ENCODE data around the gene UBE2J1.

UBE2J1 gene

GRCh38 chr6:89385846-89386245, 33.3 kb upstream of the UBE2J1 start:
- H3K36me3 ChIP-seq (ENCODE audit: insufficient read depth, low read length), result no peaks in the 10 kb centered on the region
- no peaks in the 10 kb centered on the region for H3K79me2 ChIP-seq (ENCODE audit: control insufficient read depth, insufficient read depth, low read length, unreplicated experiment)
- H3K4me3 ChIP-seq (ENCODE audit: low read depth, low read length), result no peak overlapping the region
- no peak overlapping the region for H3K27ac ChIP-seq (ENCODE audit: low read depth, low read length)
- H2AFZ ChIP-seq (ENCODE audit: low read length, unreplicated experiment), result no peak overlapping the region
- no peaks in the 10 kb centered on the region for H3K4me1 ChIP-seq (ENCODE audit: control insufficient read depth, insufficient read depth, low read length, unreplicated experiment)
- peaks cover 28% of the 10 kb centered on the region for H3K27me3 ChIP-seq (ENCODE audit: insufficient read depth, low read length)

- H3K27ac ChIP-seq (ENCODE audit: low read depth, low read length), result no peak overlapping the region
- H3K27me3 ChIP-seq (ENCODE audit: insufficient read depth, low read length), result peaks cover 27% of the 10 kb centered on the region
- H2AFZ ChIP-seq (ENCODE audit: low read length, unreplicated experiment), result no peak overlapping the region
These were observed 32.7 kb upstream of the UBE2J1 start for GRCh38 chr6:89385156-89385667.

GRCh38 chr6:89381031-89381430, 28.5 kb upstream of the UBE2J1 start:
- Histone ChIP-seq H3K36me3 (ENCODE audit: insufficient read depth, low read length) (no peaks in the 10 kb centered on the region), H3K4me3 (ENCODE audit: low read depth, low read length) (no peak overlapping the region), H3K27ac (ENCODE audit: low read depth, low read length) (no peak overlapping the region), H3K4me1 (ENCODE audit: control insufficient read depth, insufficient read depth, low read length, unreplicated experiment) (no peaks in the 10 kb centered on the region), H3K79me2 (ENCODE audit: control insufficient read depth, insufficient read depth, low read length, unreplicated experiment) (no peaks in the 10 kb centered on the region), H3K27me3 (ENCODE audit: insufficient read depth, low read length) (peaks cover 33% of the 10 kb centered on the region), H2AFZ (ENCODE audit: low read length, unreplicated experiment) (no peak overlapping the region)

More at GRCh38 chr6:89385156-89385667, 32.7 kb upstream of the UBE2J1 start:
- H3K4me1 ChIP-seq (ENCODE audit: control insufficient read depth, insufficient read depth, low read length, unreplicated experiment), result no peaks in the 10 kb centered on the region
- no peaks in the 10 kb centered on the region for H3K79me2 ChIP-seq (ENCODE audit: control insufficient read depth, insufficient read depth, low read length, unreplicated experiment)
- H3K4me3 ChIP-seq (ENCODE audit: low read depth, low read length), result no peak overlapping the region
- H3K36me3 ChIP-seq (ENCODE audit: insufficient read depth, low read length), result no peaks in the 10 kb centered on the region

GRCh38 chr6:89379281-89379680, 26.8 kb upstream of the UBE2J1 start:
- no peak overlapping the region for H3K4me3 ChIP-seq (ENCODE audit: low read depth, low read length)
- H2AFZ ChIP-seq (ENCODE audit: low read length, unreplicated experiment), result no peak overlapping the region
- H3K27me3 ChIP-seq (ENCODE audit: insufficient read depth, low read length), result peaks cover 33% of the 10 kb centered on the region
- no peak overlapping the region for H3K27ac ChIP-seq (ENCODE audit: low read depth, low read length)
- no peaks in the 10 kb centered on the region for H3K79me2 ChIP-seq (ENCODE audit: control insufficient read depth, insufficient read depth, low read length, unreplicated experiment)
- no peaks in the 10 kb centered on the region for H3K4me1 ChIP-seq (ENCODE audit: control insufficient read depth, insufficient read depth, low read length, unreplicated experiment)
- no peaks in the 10 kb centered on the region for H3K36me3 ChIP-seq (ENCODE audit: insufficient read depth, low read length)

- H3K36me3 ChIP-seq (ENCODE audit: insufficient read depth, low read length), result no peaks in the 10 kb centered on the region
These were observed 26.1 kb upstream of the UBE2J1 start for GRCh38 chr6:89378628-89379027.

GRCh38 chr6:89375427-89376267, 23.1 kb upstream of the UBE2J1 start:
- Histone ChIP-seq H3K4me1 (ENCODE audit: control insufficient read depth, insufficient read depth, low read length, unreplicated experiment) (no peaks in the 10 kb centered on the region), H2AFZ (ENCODE audit: low read length, unreplicated experiment) (no peak overlapping the region), H3K79me2 (ENCODE audit: control insufficient read depth, insufficient read depth, low read length, unreplicated experiment) (no peaks in the 10 kb centered on the region), H3K27me3 (ENCODE audit: insufficient read depth, low read length) (peaks cover 13% of the 10 kb centered on the region), H3K4me3 (ENCODE audit: low read depth, low read length) (no peak overlapping the region), H3K36me3 (ENCODE audit: insufficient read depth, low read length) (no peaks in the 10 kb centered on the region), H3K27ac (ENCODE audit: low read depth, low read length) (no peak overlapping the region)

More at GRCh38 chr6:89378628-89379027, 26.1 kb upstream of the UBE2J1 start:
- no peak overlapping the region for H2AFZ ChIP-seq (ENCODE audit: low read length, unreplicated experiment)
- no peaks in the 10 kb centered on the region for H3K79me2 ChIP-seq (ENCODE audit: control insufficient read depth, insufficient read depth, low read length, unreplicated experiment)
- H3K27me3 ChIP-seq (ENCODE audit: insufficient read depth, low read length), result peaks cover 33% of the 10 kb centered on the region
- H3K27ac ChIP-seq (ENCODE audit: low read depth, low read length), result no peak overlapping the region
- no peak overlapping the region for H3K4me3 ChIP-seq (ENCODE audit: low read depth, low read length)
- no peaks in the 10 kb centered on the region for H3K4me1 ChIP-seq (ENCODE audit: control insufficient read depth, insufficient read depth, low read length, unreplicated experiment)

- H3K36me3 ChIP-seq (ENCODE audit: insufficient read depth, low read length), result no peaks in the 10 kb centered on the region
- no peak overlapping the region for H3K27ac ChIP-seq (ENCODE audit: low read depth, low read length)
- no peak overlapping the region for H2AFZ ChIP-seq (ENCODE audit: low read length, unreplicated experiment)
- no peak overlapping the region for H3K4me3 ChIP-seq (ENCODE audit: low read depth, low read length)
- no peaks in the 10 kb centered on the region for H3K27me3 ChIP-seq (ENCODE audit: insufficient read depth, low read length)
- no peaks in the 10 kb centered on the region for H3K79me2 ChIP-seq (ENCODE audit: control insufficient read depth, insufficient read depth, low read length, unreplicated experiment)
- H3K4me1 ChIP-seq (ENCODE audit: control insufficient read depth, insufficient read depth, low read length, unreplicated experiment), result no peaks in the 10 kb centered on the region
These were observed 20.0 kb upstream of the UBE2J1 start for GRCh38 chr6:89372506-89372901.

GRCh38 chr6:89371849-89372505, 19.5 kb upstream of the UBE2J1 start:
- Histone ChIP-seq H3K4me1 (ENCODE audit: control insufficient read depth, insufficient read depth, low read length, unreplicated experiment) (no peaks in the 10 kb centered on the region), H3K79me2 (ENCODE audit: control insufficient read depth, insufficient read depth, low read length, unreplicated experiment) (no peaks in the 10 kb centered on the region), H3K27ac (ENCODE audit: low read depth, low read length) (no peak overlapping the region), H2AFZ (ENCODE audit: low read length, unreplicated experiment) (no peak overlapping the region), H3K36me3 (ENCODE audit: insufficient read depth, low read length) (no peaks in the 10 kb centered on the region), H3K27me3 (ENCODE audit: insufficient read depth, low read length) (no peaks in the 10 kb centered on the region), H3K4me3 (ENCODE audit: low read depth, low read length) (no peak overlapping the region)

GRCh38 chr6:89368999-89369398, 16.5 kb upstream of the UBE2J1 start:
- Histone ChIP-seq H3K27ac (ENCODE audit: low read depth, low read length) (no peak overlapping the region), H3K27me3 (ENCODE audit: insufficient read depth, low read length) (no peaks in the 10 kb centered on the region), H3K79me2 (ENCODE audit: control insufficient read depth, insufficient read depth, low read length, unreplicated experiment) (no peaks in the 10 kb centered on the region), H2AFZ (ENCODE audit: low read length, unreplicated experiment) (no peak overlapping the region), H3K4me1 (ENCODE audit: control insufficient read depth, insufficient read depth, low read length, unreplicated experiment) (no peaks in the 10 kb centered on the region), H3K36me3 (ENCODE audit: insufficient read depth, low read length) (no peaks in the 10 kb centered on the region), H3K4me3 (ENCODE audit: low read depth, low read length) (no peak overlapping the region)

- no peak overlapping the region for H3K27ac ChIP-seq (ENCODE audit: low read depth, low read length)
- no peaks in the 10 kb centered on the region for H3K36me3 ChIP-seq (ENCODE audit: insufficient read depth, low read length)
These were observed 15.6 kb upstream of the UBE2J1 start for GRCh38 chr6:89368107-89368506.

GRCh38 chr6:89364586-89364985, 12.1 kb upstream of the UBE2J1 start:
- no peaks in the 10 kb centered on the region for H3K36me3 ChIP-seq (ENCODE audit: insufficient read depth, low read length)
- no peaks in the 10 kb centered on the region for H3K79me2 ChIP-seq (ENCODE audit: control insufficient read depth, insufficient read depth, low read length, unreplicated experiment)
- peaks cover 9% of the 10 kb centered on the region for H3K4me1 ChIP-seq (ENCODE audit: control insufficient read depth, insufficient read depth, low read length, unreplicated experiment)
- no peak overlapping the region for H3K4me3 ChIP-seq (ENCODE audit: low read depth, low read length)
- no peak overlapping the region for H2AFZ ChIP-seq (ENCODE audit: low read length, unreplicated experiment)
- no peaks in the 10 kb centered on the region for H3K27me3 ChIP-seq (ENCODE audit: insufficient read depth, low read length)
- H3K27ac ChIP-seq (ENCODE audit: low read depth, low read length), result no peak overlapping the region

More at GRCh38 chr6:89368107-89368506, 15.6 kb upstream of the UBE2J1 start:
- Histone ChIP-seq H3K79me2 (ENCODE audit: control insufficient read depth, insufficient read depth, low read length, unreplicated experiment) (no peaks in the 10 kb centered on the region), H3K4me1 (ENCODE audit: control insufficient read depth, insufficient read depth, low read length, unreplicated experiment) (no peaks in the 10 kb centered on the region), H2AFZ (ENCODE audit: low read length, unreplicated experiment) (no peak overlapping the region), H3K27me3 (ENCODE audit: insufficient read depth, low read length) (no peaks in the 10 kb centered on the region), H3K4me3 (ENCODE audit: low read depth, low read length) (no peak overlapping the region)

Measured in ACC112 (cell line).